CD4-positive, alpha-beta T cell treated with Interleukin-17A for 1 hour (primary cell): ENCODE results near the gene USP17L10.
"Not testable (repeated sequence)": the region's sequence is repeated elsewhere in the genome, so short reads cannot be mapped to it uniquely, and the experiment has no call there.

Experiments
- DNase-seq: peaks from one replicate; pipeline ENCODE4 v3.0.0-alpha.2; 2020

Gene USP17L10

GRCh38 chr4:9210357-9210756 lies at the start of gene USP17L10:
USP17L10 (plus strand) TSS chr4:9210657; CDS start chr4:9210657, 0 bp downstream.
- DNase-seq, result not testable (repeated sequence)

DNA sequence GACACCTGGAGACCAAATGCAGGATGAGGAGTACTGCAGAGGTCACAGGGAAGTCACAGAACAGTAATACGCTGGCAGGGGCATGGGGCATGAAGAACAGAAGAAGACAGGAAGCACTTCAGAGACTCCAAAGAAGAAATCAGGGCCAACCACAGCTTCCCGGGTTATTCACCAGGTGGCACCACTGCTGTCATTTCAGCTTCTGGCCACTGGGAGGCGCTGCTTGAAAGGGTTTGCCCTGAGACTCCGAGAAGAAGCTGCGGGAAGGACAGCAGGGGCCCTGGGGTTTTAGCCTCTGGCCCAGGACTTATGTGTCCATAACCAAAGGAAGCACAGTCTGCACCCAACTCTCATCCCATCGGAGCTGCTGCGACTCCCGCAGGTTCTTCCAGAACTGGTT lies 44.5 kb upstream of the USP17L10 start:
- peak; percentile 66 for DNase-seq

GRCh38 chr4:9169791-9170459 lies 40.5 kb upstream of the USP17L10 start, which contains the start of gene FAM90A26:
FAM90A26 (plus strand) TSS chr4:9170409; CDS start chr4:9173173, 2,764 bp downstream.
- not testable (repeated sequence) for DNase-seq

GRCh38 chr4:9214701-9215100 lies 4.2 kb downstream of the USP17L10 start:
- DNase-seq, result not testable (repeated sequence)

- not testable (repeated sequence) for DNase-seq
These were observed 4.6 kb downstream of the USP17L10 start, which contains the start of gene USP17L11 for GRCh38 chr4:9215105-9215504. USP17L11 (plus strand) TSS chr4:9215405; CDS start chr4:9215405, 0 bp downstream.

DNA sequence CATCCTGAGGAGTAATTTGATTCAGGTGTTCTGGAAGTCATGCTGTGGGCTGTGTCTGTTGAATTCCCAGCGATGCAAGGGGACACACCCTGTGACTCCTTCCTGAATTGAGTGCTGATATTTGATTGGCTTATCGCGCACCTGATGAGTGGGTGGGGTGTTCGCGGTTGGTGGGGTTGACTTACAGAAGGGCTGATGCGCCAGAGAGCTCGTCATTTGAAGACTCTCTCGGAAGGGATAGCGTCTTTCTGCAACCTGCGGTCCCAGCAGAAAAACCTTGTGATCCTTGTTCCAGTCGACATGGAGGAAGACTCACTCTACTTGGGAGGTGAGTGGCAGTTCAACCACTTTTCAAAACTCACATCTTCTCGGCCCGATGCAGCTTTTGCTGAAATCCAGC lies 9.4 kb downstream of the USP17L10 start, which contains the start of gene USP17L12:
Gene USP17L12, plus strand, starts transcription at position 301 of the 400 bp plus-strand sequence. Its CDS starts 0 bp downstream, at position 301.
- DNase-seq, result not testable (repeated sequence)

- DNase-seq, result not testable (repeated sequence)
These were observed 14.1 kb downstream of the USP17L10 start, which contains the start of gene USP17L13 for GRCh38 chr4:9224596-9224995. USP17L13 (plus strand) TSS chr4:9224896; CDS start chr4:9224896, 0 bp downstream.

GRCh38 chr4:9230249-9230648 lies 19.8 kb downstream of the USP17L10 start:
- DNase-seq, result not testable (repeated sequence)

GRCh38 chr4:9234085-9234484 lies 23.6 kb downstream of the USP17L10 start, which contains the start of gene USP17L15:
USP17L15 (plus strand) TSS chr4:9234385; CDS start chr4:9234385, 0 bp downstream.
- not testable (repeated sequence) for DNase-seq

DNA sequence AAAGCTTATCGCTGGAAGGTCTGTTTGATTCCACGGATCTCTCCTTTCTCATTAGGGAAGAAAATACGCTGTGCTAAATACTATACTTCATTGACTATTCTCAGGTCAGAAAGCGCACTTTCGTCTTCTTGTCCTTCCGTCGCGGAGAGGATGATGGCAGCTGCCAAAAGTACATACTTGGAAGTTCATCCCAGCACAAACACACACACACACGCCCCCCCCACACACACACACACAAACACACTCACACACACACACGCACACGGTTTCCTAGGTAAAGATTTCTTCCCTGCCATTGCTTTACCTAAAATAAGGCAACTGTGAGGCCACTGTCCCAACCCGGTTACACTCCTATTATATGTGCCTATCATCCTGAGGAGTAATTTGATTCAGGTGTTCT lies 28.0 kb downstream of the USP17L10 start:
- not testable (repeated sequence) for DNase-seq

DNA sequence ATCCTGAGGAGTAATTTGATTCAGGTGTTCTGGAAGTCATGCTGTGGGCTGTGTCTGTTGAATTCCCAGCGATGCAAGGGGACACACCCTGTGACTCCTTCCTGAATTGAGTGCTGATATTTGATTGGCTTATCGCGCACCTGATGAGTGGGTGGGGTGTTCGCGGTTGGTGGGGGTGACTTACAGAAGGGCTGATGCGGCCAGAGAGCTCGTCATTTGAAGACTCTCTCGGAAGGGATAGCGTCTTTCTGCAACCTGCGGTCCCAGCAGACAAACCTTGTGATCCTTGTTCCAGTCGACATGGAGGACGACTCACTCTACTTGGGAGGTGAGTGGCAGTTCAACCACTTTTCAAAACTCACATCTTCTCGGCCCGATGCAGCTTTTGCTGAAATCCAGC lies 33.1 kb downstream of the USP17L10 start, which contains the start of gene USP17L17:
Gene USP17L17, plus strand, starts transcription at position 301 of the 400 bp plus-strand sequence. Its CDS starts 0 bp downstream, at position 301.
- DNase-seq, result not testable (repeated sequence)

- DNase-seq, result not testable (repeated sequence)
These were observed 37.7 kb downstream of the USP17L10 start, which contains the start of gene USP17L18 for GRCh38 chr4:9247953-9248680. USP17L18 (plus strand) TSS chr4:9248630; CDS start chr4:9248630, 0 bp downstream.

DNA sequence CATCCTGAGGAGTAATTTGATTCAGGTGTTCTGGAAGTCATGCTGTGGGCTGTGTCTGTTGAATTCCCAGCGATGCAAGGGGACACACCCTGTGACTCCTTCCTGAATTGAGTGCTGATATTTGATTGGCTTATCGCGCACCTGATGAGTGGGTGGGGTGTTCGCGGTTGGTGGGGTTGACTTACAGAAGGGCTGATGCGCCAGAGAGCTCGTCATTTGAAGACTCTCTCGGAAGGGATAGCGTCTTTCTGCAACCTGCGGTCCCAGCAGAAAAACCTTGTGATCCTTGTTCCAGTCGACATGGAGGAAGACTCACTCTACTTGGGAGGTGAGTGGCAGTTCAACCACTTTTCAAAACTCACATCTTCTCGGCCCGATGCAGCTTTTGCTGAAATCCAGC lies 42.6 kb downstream of the USP17L10 start, which contains the start of gene USP17L19:
Gene USP17L19, plus strand, starts transcription at position 301 of the 400 bp plus-strand sequence. Its CDS starts 0 bp downstream, at position 301.
- DNase-seq, result not testable (repeated sequence)

DNA sequence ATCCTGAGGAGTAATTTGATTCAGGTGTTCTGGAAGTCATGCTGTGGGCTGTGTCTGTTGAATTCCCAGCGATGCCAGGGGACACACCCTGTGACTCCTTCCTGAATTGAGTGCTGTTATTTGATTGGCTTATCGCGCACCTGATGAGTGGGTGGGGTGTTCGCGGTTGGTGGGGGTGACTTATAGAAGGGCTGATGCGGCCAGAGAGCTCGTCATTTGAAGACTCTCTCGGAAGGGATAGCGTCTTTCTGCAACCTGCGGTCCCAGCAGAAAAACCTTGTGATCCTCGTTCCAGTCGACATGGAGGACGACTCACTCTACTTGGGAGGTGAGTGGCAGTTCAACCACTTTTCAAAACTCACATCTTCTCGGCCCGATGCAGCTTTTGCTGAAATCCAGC lies 47.4 kb downstream of the USP17L10 start, which contains the start of gene USP17L20:
Gene USP17L20, plus strand, starts transcription at position 301 of the 400 bp plus-strand sequence. Its CDS starts 0 bp downstream, at position 301.
- not testable (repeated sequence) for DNase-seq
